22Rv1 (cell line): Measurements from ENCODE around the gene COPS7A.

ENCODE experiments used
- H3K27ac ChIP-seq: fragments of 450-650 bp; 2 replicates; pipeline ENCODE4 v1.5.1; 2017
- ZFX ChIP-seq: fragments of 450-650 bp; IDR thresholded peaks from 2 replicates; pipeline ENCODE4 v1.6.1; 2017; ENCODE audit warnings: antibody characterized with exemption, borderline replicate concordance
- TF ChIP-seq, protein P1 (sequence below): fragments of 450-650 bp; IDR thresholded peaks from 2 replicates; pipeline ENCODE4 v1.5.1; 2017; ENCODE audit warnings: mild to moderate bottlenecking

The COPS7A gene

DNA sequence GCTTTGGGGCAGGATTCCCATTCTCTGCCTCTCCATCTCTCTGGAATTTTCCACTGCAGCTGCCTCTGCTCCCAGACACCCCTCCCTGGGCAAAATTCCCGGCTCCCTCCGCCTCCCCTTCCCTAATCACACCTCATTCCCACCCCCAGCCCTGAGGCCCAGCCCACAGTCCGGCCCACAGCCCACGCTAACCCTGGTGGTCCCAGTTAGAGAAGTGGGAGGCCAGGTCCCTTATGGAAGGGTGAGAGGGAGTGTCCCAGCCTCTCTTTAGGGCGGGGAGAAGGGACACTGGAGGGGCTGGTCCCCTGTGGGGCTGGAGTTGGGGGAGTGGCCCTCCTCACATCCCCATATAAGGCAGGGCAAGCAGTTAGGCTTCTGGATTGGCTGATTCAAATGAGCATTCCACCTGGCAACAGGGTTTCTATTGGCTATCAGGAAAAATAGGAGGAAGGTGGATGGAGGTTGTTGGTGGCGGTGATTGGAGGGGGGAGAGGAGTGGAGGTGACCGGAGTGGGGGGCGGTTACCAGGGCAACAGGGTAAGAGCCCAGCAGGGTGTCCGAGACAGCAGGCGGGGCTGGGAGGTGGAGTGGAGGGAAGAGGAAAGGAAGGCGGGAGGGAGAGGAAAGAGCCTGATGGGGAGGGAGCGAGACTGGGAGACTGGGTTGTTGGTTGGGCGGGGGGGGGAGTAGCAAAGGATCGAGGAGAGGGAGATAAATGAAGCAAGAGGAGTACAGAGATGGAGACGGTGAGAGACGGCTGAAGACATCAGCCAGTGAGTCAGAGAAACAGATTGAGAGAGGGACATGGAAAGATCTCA, 40.4 kb downstream of the COPS7A start:
- no peak for TF ChIP-seq ZFX
- TF ChIP-seq, protein P1, sequence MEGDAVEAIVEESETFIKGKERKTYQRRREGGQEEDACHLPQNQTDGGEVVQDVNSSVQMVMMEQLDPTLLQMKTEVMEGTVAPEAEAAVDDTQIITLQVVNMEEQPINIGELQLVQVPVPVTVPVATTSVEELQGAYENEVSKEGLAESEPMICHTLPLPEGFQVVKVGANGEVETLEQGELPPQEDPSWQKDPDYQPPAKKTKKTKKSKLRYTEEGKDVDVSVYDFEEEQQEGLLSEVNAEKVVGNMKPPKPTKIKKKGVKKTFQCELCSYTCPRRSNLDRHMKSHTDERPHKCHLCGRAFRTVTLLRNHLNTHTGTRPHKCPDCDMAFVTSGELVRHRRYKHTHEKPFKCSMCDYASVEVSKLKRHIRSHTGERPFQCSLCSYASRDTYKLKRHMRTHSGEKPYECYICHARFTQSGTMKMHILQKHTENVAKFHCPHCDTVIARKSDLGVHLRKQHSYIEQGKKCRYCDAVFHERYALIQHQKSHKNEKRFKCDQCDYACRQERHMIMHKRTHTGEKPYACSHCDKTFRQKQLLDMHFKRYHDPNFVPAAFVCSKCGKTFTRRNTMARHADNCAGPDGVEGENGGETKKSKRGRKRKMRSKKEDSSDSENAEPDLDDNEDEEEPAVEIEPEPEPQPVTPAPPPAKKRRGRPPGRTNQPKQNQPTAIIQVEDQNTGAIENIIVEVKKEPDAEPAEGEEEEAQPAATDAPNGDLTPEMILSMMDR = no peak
- H3K27ac ChIP-seq = peak overlapping the region; percentile 99

DNA sequence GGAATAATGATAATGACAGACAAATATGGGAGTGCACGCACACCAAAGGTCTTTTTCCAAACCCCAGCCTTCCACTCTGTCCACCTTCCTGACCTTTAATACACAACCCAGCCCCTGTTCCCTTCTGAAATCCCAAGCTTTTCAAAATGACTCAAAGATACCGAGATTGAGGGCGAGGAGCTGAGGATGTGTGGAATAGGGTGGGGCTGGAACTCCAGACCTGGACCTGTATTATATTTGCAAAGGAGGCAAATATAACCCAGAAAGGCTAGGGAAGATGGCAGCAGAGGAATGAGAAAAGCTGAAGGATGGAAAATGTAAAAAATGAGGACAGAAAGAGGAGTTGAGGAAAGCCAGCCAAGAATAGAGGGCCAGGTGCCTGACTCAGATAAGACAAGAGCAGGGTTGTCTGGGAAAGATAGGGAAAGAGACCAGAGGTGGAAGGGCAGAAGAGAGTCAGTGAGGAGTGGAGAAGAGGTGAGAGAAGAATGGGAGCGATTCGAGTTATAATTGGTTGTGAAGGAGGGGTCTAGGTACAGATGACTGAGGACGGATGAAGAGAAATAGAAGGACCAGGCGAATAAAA, 41.3 kb downstream of the COPS7A start:
- TF ChIP-seq ZFX = no peak
- TF ChIP-seq, protein P1 = no peak
- peak overlapping the region; percentile 99 for H3K27ac ChIP-seq

DNA sequence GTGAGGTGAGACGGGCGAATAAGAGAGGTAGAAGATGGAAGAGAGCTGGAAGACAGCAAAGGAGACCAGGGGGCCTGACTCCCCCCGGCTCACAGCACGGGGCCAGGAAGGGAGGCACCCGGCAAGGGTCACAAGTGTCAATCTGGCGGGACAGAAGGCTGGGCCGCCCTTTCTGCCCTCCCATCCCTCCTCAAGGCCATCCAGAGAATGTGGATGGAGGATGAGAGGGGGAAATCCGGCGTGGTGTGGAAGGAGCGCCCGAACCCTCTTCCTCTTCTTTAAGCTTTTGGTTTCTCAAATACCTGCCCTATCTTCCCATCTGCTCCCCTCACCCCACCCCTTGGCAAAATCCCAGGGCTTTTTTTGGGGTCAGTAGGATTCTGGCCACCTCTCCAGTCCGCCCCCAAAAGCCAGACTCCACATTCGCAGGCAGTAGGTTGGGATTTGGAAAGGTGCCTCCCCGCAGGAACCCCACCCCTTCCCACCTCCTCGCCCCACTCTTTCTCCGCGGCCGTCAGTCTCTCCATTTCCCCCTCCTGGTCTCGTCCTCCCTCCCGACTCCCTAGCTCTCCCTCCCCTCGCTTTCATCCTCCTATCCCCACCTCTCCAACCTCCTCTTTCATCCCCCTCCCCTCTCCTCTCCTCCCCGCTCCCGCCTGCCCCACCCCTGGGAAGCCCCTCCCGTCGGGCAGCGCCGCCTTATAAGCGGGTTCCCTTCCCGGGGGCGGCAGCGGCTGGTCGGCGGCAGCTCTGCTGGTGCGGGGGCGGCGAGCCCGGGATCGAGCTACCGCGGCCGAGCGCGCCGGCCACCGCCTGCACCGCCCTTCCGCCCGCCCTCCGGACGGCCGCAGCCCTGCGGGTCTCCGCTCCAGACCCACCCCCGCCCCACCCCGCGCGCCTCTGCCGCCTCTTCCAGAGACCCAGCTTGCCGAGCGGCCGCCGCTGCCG, 42.1 kb downstream of the COPS7A start, which contains the start of gene PTMS:
Gene PTMS, plus strand, starts transcription at position 730 of the 948 bp plus-strand sequence. CDS start 343 bp downstream, outside the sequence.
- TF ChIP-seq, protein P1 = no peak
- H3K27ac ChIP-seq = peak within 1 kb of the TSS; percentile 99

DNA sequence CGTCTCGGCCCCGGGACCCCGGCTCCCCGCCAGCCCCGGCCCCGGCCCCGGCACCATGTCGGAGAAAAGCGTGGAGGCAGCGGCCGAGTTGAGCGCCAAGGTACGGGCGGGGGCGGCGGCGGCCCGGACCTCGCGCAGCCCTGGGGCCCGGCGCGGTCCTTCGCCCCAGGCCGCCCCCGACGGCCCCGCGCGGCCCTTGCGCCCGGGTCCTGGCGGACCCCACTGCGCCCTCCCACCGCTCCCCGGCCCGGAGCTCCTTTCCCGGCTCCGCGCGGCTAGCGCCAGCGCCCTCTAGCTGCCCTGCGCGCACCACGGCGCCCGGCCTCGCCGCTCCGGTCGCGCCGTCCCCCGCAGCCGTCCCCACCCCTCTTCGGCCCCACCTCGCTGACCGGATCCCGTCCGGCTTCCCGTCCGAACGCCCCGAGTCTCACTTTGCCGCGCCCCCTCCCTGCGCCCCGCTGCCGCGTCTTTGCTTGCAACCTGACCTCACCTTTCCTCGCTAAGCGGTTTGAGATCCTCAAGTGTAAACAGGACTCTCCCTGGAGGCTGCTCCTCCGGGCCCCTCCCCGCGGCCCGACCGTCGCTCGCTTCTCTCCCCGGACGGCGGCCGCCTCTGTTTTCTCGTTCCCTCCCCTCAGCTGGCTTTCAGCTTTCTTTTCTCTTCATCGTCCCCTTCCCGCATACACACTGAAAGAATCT, 43.0 kb downstream of the COPS7A start:
- TF ChIP-seq, protein P1 = peak; percentile 99
- TF ChIP-seq ZFX = no peak
- peak overlapping the region; percentile 99 for H3K27ac ChIP-seq

DNA sequence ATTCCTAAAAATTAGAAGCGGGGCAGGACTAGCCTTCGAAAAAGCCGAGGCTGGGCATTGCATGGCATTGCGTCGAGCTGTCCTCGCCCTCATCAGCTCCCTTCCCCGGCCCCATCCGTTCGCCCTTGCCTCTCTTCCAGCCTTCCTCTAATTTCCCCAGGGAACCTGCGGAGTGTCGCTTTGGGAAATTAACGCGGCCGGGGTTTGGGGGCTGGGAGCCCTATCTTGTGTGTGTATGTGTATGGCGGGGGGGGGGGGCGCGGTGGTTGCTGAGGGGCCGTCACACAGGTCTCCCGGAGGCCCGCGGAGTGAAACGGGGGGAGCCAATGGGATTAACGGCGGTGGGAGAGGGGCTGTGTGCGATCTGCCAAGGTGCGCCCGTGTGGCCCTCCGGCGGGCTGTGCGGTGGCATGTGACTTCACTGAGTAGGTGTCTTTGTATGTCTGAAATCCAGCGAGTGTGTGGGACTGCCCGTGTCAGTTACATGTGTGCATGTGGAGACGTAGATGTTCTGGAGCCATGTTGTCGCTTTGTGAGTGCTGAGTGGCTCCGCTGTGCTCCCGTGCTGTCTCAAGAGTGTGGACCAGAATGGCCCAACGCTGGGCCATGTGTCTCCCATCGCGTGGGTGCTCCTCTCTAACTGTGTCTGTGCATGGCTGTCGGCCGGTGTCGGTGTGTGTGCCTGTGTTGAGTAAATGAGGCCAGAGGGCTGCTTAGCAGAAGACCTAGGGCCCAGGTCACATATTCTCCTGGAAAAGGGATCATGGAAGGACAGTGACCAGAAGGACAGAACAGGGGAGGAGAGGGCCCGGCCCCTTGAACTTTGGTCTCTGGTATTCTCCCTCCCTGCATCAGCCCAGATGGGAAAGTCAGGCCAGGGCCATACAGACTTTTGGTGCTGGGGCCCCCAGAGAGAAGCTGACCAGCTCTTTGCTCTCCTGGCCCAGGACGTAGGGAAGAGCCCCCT, 43.8 kb downstream of the COPS7A start:
- peak overlapping the region; percentile 99 for H3K27ac ChIP-seq

DNA sequence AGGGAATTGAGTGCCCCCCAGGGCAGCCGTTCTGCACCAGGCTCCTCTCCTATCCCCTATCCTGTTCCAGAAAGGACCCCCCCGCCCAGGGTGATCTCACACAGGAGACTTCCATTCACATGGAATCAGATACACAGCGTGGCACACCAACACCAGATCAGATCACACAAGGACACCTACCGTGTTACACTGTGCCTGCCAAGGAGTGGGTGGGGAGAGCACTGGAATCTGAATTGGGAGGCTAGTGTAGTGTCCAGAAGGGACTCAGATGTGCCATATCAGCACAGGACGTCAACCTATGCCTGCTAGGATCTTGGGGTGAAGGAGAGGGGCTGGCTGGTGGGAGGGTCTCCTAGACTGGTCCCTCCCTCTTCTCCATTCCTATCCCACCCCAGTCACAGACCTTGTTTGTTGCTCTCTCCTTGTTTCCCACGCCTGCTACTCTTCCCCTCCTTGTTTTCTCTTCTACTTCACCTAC, 44.6 kb downstream of the COPS7A start:
- TF ChIP-seq, protein P1 = no peak
- no peak for TF ChIP-seq ZFX
- H3K27ac ChIP-seq = peak overlapping the region; percentile 99

More for the DNA sequence above, 43.8 kb downstream of the COPS7A start:
- no peak for TF ChIP-seq ZFX
